Measurements from ENCODE around the gene TBATA.

- TF ChIP-seq CTCF (IDR thresholded peaks at IDR 0.05; ENCODE audit: low read length): peak; percentile 22; the same call in 1 of the 2 replicates
- no peak for TF ChIP-seq EZH2 (IDR thresholded peaks at IDR 0.05; ENCODE audit: borderline replicate concordance, low read length)
These were observed 36.0 kb upstream of the TBATA start for GRCh38 chr10:70820976-70821750.

All from OCI-LY1 (cell line).